Activated CD8-positive, alpha-beta memory T cell treated with anti-CD3 and anti-CD28 coated beads, Interleukin-2, amount 50 U/mL, for 1 hour (primary cell): ENCODE data around the gene CRIM1.
"Not testable (repeated sequence)": the region's sequence is repeated elsewhere in the genome, so short reads cannot be mapped to it uniquely, and the experiment has no call there.

ENCODE experiments used
- DNase-seq: peaks from one replicate; pipeline ENCODE4 v3.0.0-alpha.2; 2020; ENCODE audit errors: extremely low read depth

The CRIM1 gene

DNA sequence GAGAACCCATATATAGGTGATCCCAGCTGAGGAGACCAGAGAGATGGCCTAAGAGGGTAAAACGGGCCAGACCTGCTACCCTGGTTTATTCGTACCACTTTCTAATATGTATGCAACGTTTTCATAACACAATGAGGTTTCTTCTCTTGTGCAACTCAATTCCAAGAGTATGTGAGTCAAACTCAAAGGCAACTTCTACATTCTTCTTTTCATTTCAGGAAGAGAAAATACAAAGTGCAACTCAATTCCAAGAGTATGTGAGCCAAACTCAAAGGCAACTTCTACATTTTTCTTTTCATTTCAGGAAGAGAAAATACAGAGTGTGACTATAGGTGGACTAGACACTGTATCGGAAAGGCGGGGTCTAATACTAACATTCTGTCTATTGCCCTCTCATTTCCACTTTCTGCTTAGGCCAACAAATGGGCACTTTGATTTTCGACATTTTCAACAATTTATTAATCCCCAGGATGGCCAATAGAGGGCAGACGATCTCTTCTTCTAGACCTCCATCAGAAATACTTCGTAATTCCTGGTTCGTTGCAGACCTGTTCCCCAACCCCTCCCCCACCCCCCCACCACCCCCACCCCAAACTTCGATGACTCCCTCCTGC, 3.7 kb upstream of the CRIM1 start:
- no peak for DNase-seq

DNA sequence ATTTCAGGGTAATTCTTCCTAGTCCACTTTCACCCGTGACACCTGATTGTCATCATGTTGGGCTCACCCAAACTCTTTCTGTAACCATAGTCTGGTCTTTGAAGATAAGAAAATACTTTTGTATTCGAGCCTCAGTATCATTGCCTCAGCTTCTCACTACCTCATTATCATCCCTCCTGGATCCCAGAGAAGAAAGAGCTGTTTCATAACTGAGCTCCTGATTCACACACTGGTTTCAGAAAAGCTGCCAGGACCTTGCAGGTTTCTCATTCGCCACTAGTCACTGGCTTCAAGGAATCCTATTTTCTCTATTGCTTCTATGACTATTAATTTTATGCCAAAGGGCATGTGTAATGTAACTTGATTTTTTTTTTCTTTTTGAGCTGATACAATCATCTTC, 2.9 kb upstream of the CRIM1 start:
- no peak for DNase-seq

DNA sequence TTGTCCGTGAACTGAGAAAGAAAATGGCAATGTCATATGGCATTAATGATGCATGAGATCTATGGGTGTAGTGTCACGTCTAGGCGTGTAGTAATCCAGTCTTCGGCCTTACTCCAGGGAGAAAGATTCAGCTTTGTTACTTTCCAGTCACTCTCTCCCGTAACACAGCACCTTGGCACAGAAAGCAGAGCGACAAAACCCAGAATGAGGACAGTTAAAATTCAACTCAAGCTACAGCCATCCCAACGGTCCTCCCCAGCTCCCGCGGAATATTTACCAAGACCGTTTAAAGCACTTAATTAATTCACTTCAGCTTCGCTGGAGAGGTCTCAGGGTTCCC, 797 bp upstream of the CRIM1 start:
- no peak for DNase-seq

DNA sequence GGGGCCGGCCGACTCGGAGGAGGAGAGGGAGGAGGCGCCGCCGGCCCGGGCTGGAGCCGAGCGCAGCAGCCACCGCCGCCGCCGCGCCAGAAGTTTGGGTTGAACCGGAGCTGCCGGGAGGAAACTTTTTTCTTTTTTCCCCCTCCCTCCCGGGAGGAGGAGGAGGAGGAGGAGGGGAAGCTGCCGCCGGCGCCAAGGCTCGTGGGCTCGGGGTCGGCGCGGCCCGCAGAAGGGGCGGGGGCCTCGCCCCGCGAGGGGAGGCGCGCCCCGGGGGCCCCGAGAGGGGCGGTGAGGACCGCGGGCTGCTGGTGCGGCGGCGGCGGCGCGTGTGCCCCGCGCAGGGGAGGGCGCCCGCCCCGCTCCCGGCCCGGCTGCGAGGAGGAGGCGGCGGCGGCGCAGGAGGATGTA, 316 bp downstream of the CRIM1 start:
- DNase-seq = no peak

DNA sequence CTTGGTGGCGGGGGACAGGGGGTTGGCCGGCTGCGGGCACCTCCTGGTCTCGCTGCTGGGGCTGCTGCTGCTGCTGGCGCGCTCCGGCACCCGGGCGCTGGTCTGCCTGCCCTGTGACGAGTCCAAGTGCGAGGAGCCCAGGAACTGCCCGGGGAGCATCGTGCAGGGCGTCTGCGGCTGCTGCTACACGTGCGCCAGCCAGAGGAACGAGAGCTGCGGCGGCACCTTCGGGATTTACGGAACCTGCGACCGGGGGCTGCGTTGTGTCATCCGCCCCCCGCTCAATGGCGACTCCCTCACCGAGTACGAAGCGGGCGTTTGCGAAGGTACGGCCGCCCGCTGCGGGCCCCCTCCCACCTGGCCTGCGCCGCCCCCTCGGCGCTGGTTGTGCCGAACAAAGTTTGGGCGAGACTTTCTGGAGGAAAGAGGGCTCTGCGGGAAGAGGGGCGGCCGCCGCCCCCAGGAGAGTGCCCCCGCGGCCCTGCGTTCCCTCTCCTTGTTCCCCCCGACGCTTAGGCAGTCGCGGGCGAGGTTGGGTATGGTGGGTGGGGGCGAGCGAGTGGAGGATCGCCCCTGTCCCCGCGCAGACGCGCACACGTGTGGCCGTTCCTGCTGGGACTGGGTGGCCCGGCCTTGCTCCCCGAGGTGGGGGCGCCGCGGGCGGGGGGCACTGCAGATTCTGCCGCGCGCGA, 866 bp downstream of the CRIM1 start:
- no peak for DNase-seq

DNA sequence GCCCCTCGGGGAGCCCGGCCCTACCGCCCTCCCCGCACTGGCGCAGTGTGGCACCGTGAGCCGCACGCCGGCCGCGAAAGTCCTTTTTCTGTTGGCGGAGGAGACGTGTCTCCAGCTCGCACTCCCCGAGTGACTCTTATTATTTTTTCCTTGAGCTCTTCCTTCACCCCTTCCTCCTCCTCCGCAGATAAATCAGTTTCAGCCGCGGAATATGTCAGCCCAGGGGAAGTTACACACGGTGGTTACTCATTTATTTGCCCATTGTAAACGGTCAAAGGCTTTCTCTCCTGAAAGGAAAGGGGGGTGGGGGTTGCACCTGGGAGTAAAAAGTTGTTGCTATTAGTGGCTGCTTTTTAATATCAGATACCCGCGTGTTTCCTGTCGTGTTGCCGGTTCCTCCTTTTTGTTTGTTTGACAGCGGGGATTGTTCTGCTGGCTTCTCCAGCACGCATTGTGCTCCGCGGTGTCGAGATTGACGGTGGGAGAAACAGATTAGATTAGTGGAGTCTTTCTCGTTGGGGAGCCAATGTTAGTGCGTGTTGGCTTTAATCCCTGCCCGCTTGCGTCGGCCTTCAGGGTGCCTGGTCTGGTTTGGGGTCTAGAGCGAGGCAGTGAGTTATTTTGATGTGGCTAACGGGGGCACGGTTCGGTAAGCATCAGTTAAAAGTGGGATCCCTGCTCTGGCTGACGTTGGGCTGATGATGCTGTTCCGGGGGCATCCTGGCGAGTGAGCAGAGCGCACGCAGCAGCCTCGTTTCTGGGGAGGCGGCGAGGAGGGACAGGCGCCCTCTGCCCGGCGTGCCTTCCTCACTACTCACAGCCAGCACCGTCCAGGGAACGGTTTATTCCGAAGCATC, 1.6 kb downstream of the CRIM1 start:
- no peak for DNase-seq

DNA sequence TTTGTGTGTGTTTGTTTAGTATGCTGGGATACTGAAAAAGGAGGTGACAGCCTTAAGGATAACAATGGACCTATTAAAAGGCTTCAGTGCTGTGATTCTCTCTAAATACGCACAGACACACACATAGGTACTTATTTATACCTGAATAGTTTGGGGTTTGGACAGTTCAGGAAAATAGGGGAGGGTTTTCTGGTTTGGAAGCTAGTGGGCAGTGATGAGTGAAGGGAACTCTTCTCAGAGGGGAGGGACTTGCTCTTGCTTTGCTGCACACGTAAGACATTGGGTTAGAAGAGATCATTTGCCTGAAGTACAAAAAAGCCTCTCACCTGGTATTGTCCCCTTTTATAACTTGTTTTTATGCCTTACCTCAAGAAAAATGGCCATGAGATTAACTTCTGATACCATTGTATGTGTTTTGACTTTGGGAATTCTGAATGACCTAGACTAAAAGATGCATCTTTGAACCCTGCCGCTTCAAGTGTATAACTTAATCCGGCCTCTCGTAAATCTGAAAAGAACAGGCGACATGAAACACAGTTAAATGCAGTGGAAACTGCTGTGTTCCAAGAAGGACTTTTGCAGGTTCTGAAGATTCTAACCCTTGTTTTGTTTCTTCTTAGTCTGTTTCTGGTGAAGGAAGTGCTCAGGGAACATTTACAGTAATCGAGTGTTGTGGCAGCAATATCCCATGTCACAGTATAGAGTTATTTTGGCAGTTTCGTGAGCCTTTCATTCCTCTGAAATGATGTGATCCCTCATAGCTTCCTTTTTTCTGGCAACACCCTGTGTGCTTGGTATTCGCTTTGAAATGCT, 2.5 kb downstream of the CRIM1 start:
- DNase-seq = no peak

DNA sequence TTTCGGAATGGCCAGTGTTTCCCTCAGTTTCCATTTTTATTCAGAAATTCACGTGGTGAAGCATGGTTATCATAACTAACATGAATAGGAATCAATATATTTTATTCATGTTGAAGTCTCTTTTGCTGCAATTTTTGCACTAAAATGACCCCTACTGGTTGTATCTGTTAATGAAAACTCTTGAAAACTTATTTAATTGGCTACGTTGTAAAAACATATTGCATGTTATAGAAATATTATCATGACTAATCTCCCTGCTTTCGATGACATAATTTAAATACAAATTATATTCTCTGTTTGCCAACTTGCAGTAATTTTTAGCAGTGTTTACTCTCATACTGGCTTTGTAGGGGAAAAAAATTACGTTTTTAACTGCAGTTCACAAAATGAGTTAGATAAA, 3.5 kb downstream of the CRIM1 start:
- DNase-seq = no peak

DNA sequence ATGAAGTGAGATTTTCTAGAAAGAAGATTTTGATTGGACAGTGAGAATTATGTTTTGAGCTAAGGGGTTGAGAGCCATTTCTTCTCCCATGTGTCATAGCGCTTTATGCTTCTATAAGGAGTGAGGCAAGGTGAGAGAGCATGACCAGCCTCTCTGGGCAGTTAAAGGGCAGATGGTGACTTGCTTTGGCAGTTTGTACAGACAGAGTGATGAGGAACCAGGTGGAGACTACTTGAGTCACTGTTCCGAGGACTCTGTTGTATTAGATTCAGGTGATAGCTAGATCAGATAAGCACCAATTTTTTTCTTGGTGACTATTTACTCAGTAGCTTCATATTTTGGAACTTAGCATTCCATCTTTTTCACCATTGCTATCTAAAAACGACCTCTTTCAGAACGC, 4.5 kb downstream of the CRIM1 start:
- no peak for DNase-seq

DNA sequence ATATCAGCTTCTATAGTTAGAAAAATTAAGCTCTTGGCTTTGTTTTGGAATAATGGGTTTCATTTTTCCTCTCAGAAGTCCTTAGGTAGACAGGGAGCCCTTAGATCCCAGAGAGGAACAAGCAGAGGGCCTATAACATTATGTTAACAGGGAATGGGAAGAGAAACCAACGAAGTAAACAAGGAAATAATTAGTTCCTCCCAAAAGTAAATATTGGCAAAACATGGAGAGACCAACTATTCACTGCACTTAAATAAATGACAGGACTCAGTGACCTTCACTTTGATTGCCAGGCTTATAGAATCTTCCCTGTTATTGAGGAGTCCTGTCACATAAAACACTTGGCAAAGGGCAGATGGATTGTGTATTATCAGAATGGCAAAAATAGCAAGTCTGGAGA, 5.3 kb downstream of the CRIM1 start:
- DNase-seq = no peak

DNA sequence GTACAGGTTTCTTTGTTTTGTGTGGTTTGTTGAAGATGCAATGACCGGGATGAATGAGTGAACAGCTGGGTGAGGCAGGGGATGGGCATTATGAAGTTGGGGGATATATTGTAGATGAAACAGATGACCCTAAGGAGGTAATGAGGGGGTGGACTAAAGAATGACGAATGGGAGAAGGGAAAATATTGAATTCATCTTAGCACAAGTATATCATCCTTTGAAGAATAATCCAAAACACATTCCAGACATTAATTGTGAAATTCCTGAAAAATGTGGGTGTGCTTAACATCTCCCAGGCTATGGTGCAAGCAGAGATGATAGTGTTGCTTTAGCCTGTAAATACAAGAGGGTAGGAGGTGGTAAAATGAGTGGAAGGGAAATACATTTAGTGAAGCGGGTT, 5.8 kb downstream of the CRIM1 start:
- no peak for DNase-seq

DNA sequence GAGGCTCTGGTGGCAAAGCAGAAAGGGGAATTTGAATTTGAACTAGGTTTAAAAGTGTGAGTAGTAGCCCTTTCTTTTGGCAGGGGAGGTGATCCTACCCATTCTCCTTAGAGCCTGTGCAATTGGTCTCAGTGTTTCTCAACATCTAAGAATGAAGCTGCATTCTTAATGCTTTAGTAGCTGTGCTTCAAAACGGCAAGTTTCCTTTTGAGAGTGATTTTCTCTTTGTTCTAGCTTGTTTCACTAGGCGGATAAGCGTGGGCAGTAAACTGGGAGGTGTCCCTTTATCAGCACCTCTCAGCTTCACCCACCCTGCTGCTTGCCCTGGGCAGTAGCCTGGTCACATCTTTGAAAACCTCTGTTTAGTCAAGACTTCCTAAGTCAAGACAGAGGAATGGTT, 6.7 kb downstream of the CRIM1 start:
- no peak for DNase-seq

DNA sequence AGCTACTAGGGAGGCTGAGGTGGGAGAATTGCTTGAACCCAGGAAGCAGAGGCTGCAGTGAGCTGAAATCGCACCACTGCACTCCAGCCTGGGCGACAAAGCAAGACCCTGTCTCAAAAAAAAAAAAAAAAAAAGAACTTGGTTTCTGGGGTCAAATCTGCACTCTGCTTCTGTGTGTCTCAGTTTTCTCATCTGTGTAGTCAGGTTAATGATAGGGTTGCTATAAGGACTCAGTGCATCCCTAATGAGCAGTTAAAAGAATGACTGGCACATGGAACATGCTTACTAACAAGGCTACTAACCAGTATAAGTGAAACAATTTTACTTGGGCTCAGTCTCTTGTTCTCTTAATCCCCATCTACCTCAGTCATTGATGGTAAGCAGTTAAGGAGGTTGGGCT, 7.5 kb downstream of the CRIM1 start:
- DNase-seq = not testable (repeated sequence)

DNA sequence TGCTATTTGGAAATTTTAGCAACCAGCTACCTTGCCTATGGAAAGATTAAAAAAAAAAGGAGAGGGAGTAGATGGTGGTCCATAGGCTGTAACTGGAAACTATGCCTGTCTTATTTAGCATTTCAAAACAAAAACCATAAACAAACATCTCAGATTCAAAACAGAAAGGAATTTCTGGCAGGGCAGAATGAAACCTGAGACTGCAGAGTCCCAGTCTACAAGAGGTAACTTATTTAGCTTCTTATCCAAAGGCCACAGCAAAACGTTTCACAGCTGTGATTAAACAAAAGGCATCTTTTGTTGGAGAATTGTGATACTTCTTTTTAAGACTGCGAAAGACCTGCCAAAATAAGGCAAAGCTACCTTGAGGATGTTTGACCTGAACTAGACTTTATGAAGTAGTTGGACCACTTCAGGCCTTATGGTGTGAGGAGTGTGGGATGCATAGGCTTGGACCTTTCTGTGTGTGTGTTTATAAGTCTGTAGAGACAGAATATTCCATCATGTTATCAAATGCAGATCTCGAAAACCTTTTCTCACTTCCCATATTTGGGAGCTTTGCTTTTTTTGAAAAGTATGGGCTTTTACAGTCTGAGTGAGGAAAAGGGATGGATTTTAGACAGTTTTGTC, 11.0 kb downstream of the CRIM1 start:
- DNase-seq = no peak

DNA sequence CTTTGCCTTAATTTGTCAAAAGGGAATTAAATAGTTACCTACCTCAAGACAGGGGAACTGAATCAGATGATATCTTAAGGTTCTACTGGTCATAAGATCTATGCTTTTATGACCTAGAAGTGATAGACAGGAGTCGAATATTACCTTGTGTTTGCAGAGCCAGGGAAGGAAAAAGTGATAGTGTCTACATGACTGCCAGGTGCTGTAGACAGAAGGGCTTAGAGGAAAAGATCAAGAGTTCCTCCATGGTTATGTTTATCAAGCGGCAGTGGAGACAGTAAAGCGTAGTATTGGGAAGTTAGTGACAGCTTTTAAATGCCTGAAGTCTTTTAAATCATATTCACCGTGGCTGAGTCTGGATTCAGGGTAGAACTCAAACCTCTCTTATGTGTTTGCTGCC, 11.9 kb downstream of the CRIM1 start:
- no peak for DNase-seq

DNA sequence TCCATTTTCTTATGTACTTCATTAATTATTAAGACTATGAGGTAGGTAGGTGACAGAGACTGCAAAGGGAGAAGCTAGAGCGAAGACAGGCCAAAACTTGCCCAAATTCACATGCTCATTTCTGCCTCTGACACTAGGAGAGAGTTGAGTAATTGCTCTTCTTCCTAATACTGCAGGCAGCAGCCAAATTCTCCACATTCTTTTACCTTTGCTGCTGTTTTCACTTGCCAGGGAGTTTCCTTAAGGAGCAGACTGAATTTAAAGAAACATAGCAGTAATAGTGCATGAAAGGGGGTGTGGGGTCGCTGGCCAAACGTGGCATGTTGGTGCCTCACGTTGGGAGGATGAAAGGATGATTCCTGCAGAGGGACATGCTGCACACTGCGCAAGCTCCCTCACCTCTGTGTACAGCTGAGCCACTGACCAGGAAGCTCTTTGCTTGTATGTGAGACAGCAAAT, 12.3 kb downstream of the CRIM1 start:
- no peak for DNase-seq

DNA sequence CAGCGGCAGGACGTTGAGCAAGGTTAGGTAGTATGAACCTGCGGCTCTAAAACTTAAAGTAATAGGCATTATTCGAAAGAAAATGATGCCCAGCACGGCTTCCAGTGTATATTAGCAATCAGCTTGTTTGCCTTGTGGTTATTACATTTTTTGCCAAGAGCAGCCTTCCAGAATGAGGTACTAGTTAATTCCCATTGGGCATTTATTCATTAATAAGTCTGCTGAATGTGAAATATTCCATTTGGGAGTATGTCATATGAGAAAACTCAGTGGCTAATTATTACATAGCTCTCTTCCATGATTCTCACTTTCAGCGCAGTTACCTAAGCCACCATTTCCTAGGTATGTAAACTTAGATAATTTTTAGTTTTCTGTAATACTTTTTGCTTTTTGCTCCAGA, 12.9 kb downstream of the CRIM1 start:
- no peak for DNase-seq

DNA sequence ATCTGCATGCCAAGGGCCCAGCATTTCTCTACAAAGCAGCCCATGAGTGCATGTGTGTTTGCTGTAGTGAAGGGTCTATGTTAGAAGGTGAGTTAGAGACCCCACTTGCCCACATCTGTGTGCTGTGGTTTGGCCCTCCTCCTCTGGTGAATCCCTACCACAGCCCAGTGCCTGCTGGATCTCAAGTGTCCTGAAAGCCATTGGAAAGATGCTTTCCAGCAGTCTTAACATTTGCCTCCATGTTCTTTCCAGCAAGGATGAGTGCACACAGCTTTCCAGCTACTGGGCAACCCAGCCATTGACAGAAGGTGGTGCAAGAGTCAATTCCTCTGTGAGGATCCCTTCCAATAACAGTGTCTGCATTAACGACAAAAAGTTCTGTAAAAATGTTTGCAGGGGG, 13.6 kb downstream of the CRIM1 start:
- no peak for DNase-seq

DNA sequence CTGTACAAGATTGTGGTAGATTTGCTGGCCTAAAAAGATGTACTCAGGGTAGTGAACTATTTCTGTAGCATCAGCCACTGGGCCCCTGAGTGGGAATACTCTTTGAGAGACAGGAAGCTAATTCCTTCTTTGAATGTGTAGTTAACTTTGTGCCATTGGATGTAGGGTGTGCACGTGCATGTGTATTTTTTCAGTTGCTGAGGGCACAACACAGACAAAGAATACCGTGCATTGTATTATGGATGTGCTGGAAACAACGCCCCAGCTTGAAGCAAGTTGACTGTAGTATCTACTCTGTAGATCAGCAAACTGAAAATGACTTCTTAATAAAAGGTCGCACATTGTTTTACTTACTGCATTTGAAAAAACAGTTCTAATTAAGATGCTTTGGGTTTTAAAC, 14.1 kb downstream of the CRIM1 start:
- DNase-seq = no peak

DNA sequence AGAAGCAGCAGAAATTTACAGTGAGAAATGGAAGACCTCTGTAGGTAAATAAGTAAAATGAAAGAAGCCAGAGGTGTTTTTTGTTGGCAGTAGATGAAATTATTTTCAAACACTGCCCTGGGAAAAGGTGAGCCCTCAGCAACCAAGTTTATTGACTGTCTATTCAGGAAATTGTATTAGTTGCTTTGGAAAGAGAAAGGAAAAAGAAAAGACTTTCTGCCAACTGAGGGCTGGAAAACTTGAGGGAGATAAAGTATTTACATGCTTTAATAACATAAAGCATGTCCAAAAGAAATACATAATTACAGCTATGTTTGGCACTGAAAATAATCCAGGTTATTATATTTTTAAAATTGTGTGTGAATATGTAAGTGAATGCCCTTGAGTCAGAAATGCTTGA, 14.7 kb downstream of the CRIM1 start:
- DNase-seq = no peak

DNA sequence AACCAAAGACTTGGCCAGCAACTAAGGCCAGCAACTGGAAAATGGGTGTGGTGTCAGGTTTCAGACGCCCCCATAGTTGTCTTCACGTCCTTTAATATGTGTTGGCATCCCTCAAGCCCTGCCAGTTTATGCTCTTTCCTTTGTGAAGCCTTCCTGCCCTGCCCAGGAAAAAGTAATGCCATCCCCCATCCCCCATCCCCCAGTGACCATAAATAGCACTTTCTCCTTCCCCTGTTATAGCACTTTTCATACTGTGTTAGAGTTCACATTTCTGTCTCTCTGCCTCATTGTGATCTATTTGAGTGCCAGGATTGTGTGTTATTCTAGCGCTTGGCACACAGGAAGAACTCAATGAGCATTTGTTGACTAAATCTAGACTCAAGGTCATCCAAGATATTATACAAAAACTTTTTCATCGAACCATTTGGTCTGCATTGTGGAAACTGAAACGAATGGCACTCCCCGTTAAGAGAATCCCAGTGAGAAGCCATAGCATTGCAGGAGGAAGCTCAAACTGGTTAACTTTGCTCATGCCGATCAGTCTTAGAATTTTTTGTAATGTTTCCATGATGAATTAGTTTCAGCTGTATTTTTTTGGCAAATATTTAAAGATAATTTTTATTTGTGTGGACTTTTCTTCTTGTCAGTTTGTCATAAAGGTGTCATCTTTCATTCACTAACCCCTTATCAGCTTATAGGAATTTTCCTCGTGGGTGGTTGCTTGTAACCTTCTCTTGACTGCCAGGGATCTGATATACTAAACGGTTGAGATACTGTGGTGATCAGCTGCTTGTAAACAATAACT, 15.7 kb downstream of the CRIM1 start:
- no peak for DNase-seq
